Uterus (tissue), 2 donors: ENCODE data around the gene ZNF485.

Experiments used
- CTCF ChIP-seq, 4 experiments: fragments of 200-600 bp in 2 of 4; fragments of 450-650 bp in 2 of 4; sonication (generic) in 2 of 4; IDR thresholded peaks; one replicate each; pipeline ENCODE4 v1.5.1; 2016 to 2019; ENCODE audit warnings: antibody characterized with exemption in 4 of 4, mild to moderate bottlenecking in 2 of 4, moderate library complexity in 1 of 4
- POLR2A ChIP-seq, 2 donors: fragments of 450-650 bp; IDR thresholded peaks; one replicate each; pipeline ENCODE4 v1.6.1; 2016; ENCODE audit warnings: antibody characterized with exemption in 2 of 2, mild to moderate bottlenecking in 1 of 2, moderate library complexity in 1 of 2

- no peak for TF ChIP-seq CTCF (IDR thresholded peaks at IDR 0.05)
- TF ChIP-seq POLR2A (IDR thresholded peaks at IDR 0.05): no peak
Measured at GRCh38 chr10:43610636-43611035, 4.4 kb downstream of the ZNF485 start.
